Spinal cord (tissue), 10 donors: ENCODE measurements around the gene NAT10. TPM values are rescaled to one million over a fixed set of nuclear protein-coding genes. Genes with fewer than 3 reads are reported as not detected.

Experiments
- DNase-seq, 6 donors: peaks; one replicate each; pipeline versions ENCODE4 v3.0.0 to v3.0.0-alpha.2; 2013 to 2015; ENCODE audit warnings: low spot score in 6 of 6, low read depth in 4 of 6
- H3K27ac ChIP-seq: one replicate; pipeline ENCODE4 v1.5.1; 2013; ENCODE audit warnings: low read depth, low read length, control low read depth
- H3K27me3 ChIP-seq: one replicate; pipeline ENCODE4 v1.6.1; 2013; ENCODE audit warnings: low read length; ENCODE audit not compliant: control insufficient read depth, insufficient read depth
- H3K36me3 ChIP-seq: one replicate; pipeline ENCODE4 v1.6.1; 2013; ENCODE audit warnings: low read length; ENCODE audit not compliant: control insufficient read depth, insufficient read depth
- H3K4me1 ChIP-seq: one replicate; pipeline ENCODE4 v1.6.1; 2013; ENCODE audit warnings: low read length; ENCODE audit not compliant: control insufficient read depth, insufficient read depth
- H3K4me3 ChIP-seq: one replicate; pipeline ENCODE4 v1.5.1; 2013; ENCODE audit warnings: low read depth, low read length, control low read depth
- H3K9me3 ChIP-seq: one replicate; pipeline ENCODE4 v1.6.1; 2013; ENCODE audit warnings: low read length; ENCODE audit not compliant: control insufficient read depth, insufficient read depth
- WGBS: methylation state at CpG from one replicate; pipeline ENCODE4 v1.1.5; 2013; ENCODE audit warnings: missing lambda C conversion rate; ENCODE audit not compliant: insufficient coverage; 5-methylcytosine and 5-hydroxymethylcytosine counted together
- polyA plus RNA-seq, 2 donors: library from polyadenylated mRNA; unstranded; fragments of 120-200 nt; gene quantifications; one replicate each; pipeline ENCODE4 v1.2.1, GENCODE V29; 2013; ENCODE audit not compliant: insufficient read length in 2 of 2
- total RNA-seq, 2 donors: library from RNA; depleted of rRNA in 1 of 2; stranded (reverse); fragments of 120-200 nt in 1 of 2; fragments of >200 nt in 1 of 2; gene quantifications; one replicate each; pipeline versions ENCODE4 v1.2.3 to v1.2.4, GENCODE V29; 2013 to 2014
- donor health status: healthy.

NAT10 gene
- total and polyA plus RNA-seq, 4 donors, result 18.5 to 44.9 (median 36.6) TPM

DNA sequence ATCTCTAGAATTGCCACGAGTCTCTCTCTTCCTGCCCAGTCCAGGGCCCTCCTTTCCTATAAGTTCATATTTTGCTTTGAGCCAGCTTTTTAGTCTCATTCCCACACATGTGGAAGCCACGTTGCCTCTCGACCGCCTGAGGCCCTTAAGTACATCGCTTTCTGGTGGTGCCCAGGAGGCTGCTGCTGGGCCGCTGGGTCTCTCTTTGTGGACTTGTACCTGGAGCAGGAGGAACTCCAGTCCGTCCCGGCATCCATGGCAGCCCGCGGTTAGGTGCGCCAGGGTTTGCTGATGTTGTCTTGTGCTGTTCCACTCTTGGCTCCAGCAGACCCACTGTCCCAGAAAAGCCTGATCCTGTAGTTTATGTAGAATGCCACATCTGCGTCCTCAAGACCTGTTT, 41.0 kb downstream of the NAT10 start:
- peaks cover 84% of the 10 kb centered on the region for H3K36me3 ChIP-seq
- WGBS, result 96% methylated on average over 11 of the region's 12 CpGs

DNA sequence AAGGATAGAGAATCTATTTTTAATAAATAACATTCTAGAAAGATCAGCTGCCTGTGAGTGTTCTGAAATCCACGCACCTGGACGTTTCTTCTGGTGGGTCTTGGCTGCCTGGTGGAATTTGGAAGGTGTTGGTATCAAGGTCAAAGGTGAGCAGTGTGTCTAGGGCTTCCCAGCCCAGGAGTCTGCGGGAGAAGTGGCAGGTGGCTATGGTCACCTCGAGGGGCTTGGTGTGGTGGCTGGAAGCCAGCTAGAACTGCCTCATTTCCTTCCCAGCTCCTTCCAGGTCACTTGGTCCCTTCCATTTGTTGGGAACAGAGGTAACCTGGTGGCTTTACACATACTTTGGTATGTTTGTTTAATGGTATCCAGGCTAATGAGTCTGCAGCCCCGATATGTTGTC, 41.4 kb downstream of the NAT10 start:
- H3K27me3 ChIP-seq, result no peaks in the 10 kb centered on the region
- H3K9me3 ChIP-seq, result no peaks in the 10 kb centered on the region
- H3K27ac ChIP-seq, result no peak overlapping the region
- DNase-seq, result no peak
- H3K4me3 ChIP-seq, result no peak overlapping the region
- H3K36me3 ChIP-seq, result peaks cover 85% of the 10 kb centered on the region
- 100% methylated on average over 2 of the region's 5 CpGs for WGBS
- H3K4me1 ChIP-seq, result peaks cover 8% of the 10 kb centered on the region

More for the DNA sequence above, 41.0 kb downstream of the NAT10 start:
- Histone ChIP-seq H3K9me3 (no peaks in the 10 kb centered on the region), H3K4me1 (peaks cover 8% of the 10 kb centered on the region), H3K27me3 (no peaks in the 10 kb centered on the region), H3K4me3 (no peak overlapping the region), H3K27ac (no peak overlapping the region)
- DNase-seq, result no peak

DNA sequence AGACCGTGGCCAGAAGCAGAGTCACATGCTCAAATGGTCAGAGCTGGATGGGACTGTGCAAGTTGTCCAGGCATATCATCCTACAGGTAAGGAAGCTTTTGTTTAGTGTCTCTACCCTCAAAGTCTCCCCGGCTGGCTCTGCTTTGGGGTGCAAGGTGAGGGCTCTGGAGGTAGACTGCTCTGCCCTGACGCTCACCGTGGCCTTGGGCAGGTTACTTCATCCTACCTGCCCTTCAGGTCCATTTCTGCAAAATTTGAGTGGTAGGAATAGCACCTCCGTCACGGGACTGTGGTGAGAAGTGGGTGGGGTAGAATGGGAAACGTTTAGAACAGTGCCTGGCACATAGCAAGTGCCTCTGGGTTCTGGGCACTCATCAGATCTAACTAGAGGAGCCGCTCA, 42.2 kb downstream of the NAT10 start:
- Histone ChIP-seq H3K27me3 (no peaks in the 10 kb centered on the region), H3K9me3 (no peaks in the 10 kb centered on the region), H3K36me3 (peaks cover 87% of the 10 kb centered on the region), H3K4me3 (no peak overlapping the region), H3K27ac (no peak overlapping the region), H3K4me1 (peaks cover 8% of the 10 kb centered on the region)
- WGBS, result 93% methylated on average over 3 of the region's 8 CpGs
- DNase-seq, result no peak

DNA sequence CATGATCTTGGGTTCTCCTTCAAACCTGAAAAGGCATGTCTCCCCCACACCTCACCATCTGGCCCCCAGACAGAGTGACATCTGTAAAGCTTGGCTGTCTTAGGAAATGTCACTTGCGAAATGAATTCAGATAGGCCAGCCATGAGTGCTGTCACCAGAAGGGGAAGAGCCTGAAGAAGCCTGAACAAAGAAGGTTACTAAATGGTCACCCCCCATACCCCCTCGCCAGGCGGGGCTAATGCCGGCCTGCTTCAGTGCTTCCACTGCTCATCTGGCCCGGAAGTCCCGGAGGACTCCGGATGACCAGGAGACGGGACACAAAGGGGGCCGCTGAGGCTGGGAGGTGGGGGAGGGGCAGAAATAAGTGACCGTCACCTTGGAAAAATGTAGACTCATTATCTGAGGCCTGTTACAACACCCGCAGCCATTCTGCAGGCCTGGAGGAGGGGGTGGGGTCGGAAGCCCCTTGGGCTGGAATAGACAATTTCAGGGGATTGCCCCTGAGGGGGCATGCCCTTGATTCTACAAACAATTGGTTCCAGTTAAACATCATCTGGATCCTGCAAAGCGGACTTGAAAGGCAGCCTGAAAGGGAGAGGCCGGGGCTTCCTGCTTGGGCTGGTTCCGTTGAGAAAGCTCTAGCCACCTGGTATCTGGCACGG, 43.2 kb downstream of the NAT10 start:
- no peak for DNase-seq
- H3K27ac ChIP-seq, result no peak overlapping the region
- no peaks in the 10 kb centered on the region for H3K9me3 ChIP-seq
- peaks cover 8% of the 10 kb centered on the region for H3K4me1 ChIP-seq
- H3K27me3 ChIP-seq, result no peaks in the 10 kb centered on the region
- peaks cover 86% of the 10 kb centered on the region for H3K36me3 ChIP-seq
- no peak overlapping the region for H3K4me3 ChIP-seq
- 40% methylated on average over 10 of the region's 16 CpGs for WGBS

DNA sequence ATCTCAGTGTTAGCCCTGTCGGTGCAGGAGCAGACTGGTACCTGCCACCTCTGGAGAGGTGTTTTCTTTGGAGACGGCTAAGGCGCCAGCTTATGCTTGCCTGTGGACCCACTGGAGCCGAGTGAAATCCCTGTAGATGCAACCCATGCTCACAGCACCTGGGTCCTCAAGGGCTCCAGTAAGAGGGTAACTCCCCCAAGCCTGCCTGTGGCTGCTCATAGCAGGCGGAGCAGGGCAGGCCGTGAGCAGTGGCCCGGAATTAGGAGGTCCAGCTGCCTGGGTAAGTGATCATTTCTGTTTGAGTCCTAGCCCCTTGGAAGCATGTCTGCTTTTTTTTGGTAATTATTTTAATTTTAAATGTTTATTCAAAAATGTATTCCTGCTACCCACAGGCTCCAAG, 43.8 kb downstream of the NAT10 start:
- Histone ChIP-seq H3K27ac (no peak overlapping the region), H3K27me3 (no peaks in the 10 kb centered on the region), H3K4me3 (no peak overlapping the region), H3K4me1 (peaks cover 11% of the 10 kb centered on the region), H3K9me3 (no peaks in the 10 kb centered on the region), H3K36me3 (peaks cover 87% of the 10 kb centered on the region)
- no peak for DNase-seq
- WGBS, result 82% methylated on average over 4 of the region's 7 CpGs

DNA sequence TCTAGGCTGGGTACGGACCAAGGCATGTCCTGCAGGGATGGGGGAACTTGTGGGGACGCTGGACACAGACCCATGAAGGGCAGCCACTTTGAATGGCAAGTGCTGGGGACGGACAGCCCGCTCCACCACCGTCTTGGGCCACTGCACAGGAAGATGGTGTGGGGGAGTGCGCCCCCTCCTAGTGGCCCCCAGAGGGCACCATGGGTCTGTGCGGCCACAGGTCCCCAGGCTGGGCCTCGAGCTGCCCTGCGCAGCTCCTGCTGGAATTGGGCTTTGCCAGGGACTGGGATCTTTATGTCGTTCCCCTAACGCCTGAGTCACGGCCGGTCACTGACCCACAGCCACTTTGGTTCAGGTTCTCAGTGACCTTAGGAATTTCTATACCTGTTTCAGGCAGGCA, 44.4 kb downstream of the NAT10 start:
- WGBS, result 76% methylated on average over 13 of the region's 13 CpGs
- Histone ChIP-seq H3K9me3 (no peaks in the 10 kb centered on the region), H3K27me3 (no peaks in the 10 kb centered on the region), H3K36me3 (peaks cover 91% of the 10 kb centered on the region), H3K4me3 (no peak overlapping the region), H3K27ac (no peak overlapping the region), H3K4me1 (peaks cover 16% of the 10 kb centered on the region)
- DNase-seq, result peak in 1 of 6 donors; percentile 28

DNA sequence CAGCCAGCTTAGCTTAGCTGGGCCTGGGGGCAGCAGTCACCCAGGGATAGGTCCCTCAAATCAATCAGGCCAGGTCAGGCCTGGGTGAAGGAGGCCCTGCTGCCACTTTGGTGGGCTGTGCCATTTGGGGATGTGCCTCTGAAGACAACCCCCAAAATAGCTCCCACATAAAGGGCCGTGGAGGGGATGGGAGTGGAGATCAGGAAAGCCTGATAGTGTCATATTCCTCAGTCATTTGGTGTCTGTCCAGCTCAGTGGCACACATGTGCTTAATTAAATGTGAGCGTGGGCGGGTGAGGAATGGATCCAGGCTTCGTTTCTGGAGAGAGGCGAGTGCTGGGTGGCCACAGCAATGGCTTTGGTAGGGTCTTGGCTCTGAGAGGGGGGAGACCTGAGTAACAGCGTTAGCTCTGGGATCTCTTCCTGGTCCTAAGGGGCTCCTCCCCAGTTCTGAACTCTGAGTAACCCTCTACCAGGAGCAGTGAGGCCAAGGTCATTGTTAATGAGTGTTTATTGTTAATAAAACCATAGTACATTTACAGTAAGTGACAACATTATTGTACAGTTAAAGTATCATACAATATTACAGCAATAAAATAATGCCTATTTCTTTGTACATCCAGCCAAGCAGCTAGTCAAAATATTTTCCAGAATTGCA, 45.2 kb downstream of the NAT10 start:
- peaks cover 24% of the 10 kb centered on the region for H3K4me1 ChIP-seq
- 88% methylated on average over 4 of the region's 6 CpGs for whole genome bisulfite sequencing
- DNase-seq, result no peak
- H3K9me3 ChIP-seq, result no peaks in the 10 kb centered on the region
- no peak overlapping the region for H3K4me3 ChIP-seq
- no peaks in the 10 kb centered on the region for H3K27me3 ChIP-seq
- no peak overlapping the region for H3K27ac ChIP-seq
- H3K36me3 ChIP-seq, result peaks cover 93% of the 10 kb centered on the region

DNA sequence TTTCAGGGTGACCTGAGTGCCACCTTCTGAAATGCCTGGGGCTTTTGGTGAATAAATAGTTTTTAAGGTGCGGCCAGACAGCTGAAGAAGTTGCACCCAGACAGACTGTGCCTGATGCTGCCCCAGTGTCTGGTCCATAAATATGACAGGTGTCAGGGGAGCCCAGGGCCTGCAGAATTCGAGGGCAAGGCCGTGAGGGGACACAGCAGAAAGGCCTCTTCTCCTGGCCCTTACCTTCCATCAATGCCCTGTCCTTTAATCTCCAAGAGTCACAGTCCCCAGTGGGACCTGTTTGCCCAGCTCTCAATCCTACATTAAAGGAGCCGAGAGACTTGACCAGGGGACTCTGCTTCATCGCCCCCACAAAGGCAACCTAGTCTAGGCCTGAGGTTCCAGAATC, 45.7 kb downstream of the NAT10 start:
- H3K27me3 ChIP-seq, result no peaks in the 10 kb centered on the region
- 95% methylated on average over 5 of the region's 5 CpGs for WGBS
- H3K9me3 ChIP-seq, result no peaks in the 10 kb centered on the region
- peaks cover 29% of the 10 kb centered on the region for H3K4me1 ChIP-seq
- H3K4me3 ChIP-seq, result no peak overlapping the region
- DNase-seq, result no peak
- H3K36me3 ChIP-seq, result peaks cover 94% of the 10 kb centered on the region
- H3K27ac ChIP-seq, result no peak overlapping the region

DNA sequence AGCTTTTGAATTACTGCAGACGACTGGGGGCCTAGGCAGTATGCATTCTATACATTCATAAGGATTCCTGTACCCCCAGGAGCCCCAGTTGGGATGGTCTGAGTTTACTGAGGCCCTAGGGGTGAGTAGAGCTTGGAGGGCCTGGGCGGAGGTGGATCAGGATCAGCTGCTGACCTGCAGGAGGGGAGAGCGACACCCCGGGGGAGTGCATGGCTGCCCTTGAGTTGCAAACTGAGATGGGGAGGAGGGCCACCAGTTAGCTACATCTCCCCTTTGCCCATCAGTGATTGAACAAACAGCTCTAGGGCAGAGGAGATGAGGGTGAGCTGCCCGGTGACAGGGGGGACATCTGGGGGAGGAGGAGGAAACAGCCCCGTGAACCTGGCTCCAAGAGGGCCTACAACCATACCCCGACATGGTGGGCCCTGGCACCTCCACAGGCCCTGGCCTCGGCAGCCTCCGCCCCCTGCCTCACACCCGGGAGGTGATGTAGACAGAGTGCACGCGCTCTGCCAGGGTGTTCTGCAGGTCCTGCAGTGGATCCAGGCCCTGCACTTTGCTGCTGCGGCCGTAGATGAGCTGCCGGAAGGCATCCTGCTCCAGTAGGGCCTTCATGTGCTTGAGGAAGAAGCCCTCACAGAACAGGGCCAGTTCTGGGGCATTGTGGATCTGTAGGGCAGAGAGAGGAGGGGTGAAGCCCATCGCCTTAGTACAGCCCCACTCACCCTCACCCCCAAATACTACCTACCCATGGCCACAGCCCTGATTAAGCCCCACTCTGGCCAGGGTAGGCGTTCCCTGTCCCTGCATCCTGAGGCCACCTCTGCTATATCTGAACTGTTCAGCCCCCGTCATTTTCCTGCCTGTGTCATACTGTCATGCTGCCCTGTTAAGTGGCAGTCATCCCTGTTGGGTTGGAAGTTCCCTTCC, 46.8 kb downstream of the NAT10 start:
- H3K4me1 ChIP-seq, result peaks cover 29% of the 10 kb centered on the region
- DNase-seq, result no peak
- H3K27ac ChIP-seq, result no peak overlapping the region
- peaks cover 91% of the 10 kb centered on the region for H3K36me3 ChIP-seq
- no peaks in the 10 kb centered on the region for H3K9me3 ChIP-seq
- H3K4me3 ChIP-seq, result no peak overlapping the region
- no peaks in the 10 kb centered on the region for H3K27me3 ChIP-seq
- WGBS, result 96% methylated on average over 15 of the region's 18 CpGs
